NCI-H2227 (cell line): ENCODE data around the gene CADM1.

Source experiments
- DNase-seq: peaks from one replicate; lab custom pipeline; 2025; ENCODE audit not compliant: unreplicated experiment; lab: John Stamatoyannopoulos, UW

The CADM1 gene

GRCh38 chr11:115408036-115408921 is 95.9 kb downstream of the CADM1 start:
- no peak for DNase-seq

GRCh38 chr11:115407496-115407895 is 96.7 kb downstream of the CADM1 start:
- DNase-seq, result no peak

- DNase-seq, result no peak
Measured at GRCh38 chr11:115406404-115406803, 97.8 kb downstream of the CADM1 start.

- DNase-seq, result no peak
Measured at GRCh38 chr11:115398333-115399080, 105.7 kb downstream of the CADM1 start.

GRCh38 chr11:115396533-115396932 is 107.7 kb downstream of the CADM1 start:
- no peak for DNase-seq

- DNase-seq, result no peak
Measured at GRCh38 chr11:115393950-115394349, 110.3 kb downstream of the CADM1 start.

- DNase-seq, result no peak
Measured at GRCh38 chr11:115391598-115391997, 112.6 kb downstream of the CADM1 start.

- no peak for DNase-seq
Measured at GRCh38 chr11:115391160-115391559, 113.1 kb downstream of the CADM1 start.

- no peak for DNase-seq
Measured at GRCh38 chr11:115390441-115390840, 113.8 kb downstream of the CADM1 start.

GRCh38 chr11:115389790-115390189 is 114.4 kb downstream of the CADM1 start:
- DNase-seq, result no peak

- DNase-seq, result no peak
Measured at GRCh38 chr11:115385226-115385625, 119.0 kb downstream of the CADM1 start.

GRCh38 chr11:115384236-115384635 is 120.0 kb downstream of the CADM1 start:
- DNase-seq, result no peak

GRCh38 chr11:115383431-115383830 is 120.8 kb downstream of the CADM1 start:
- DNase-seq, result no peak

GRCh38 chr11:115379528-115379927 is 124.7 kb downstream of the CADM1 start:
- DNase-seq, result no peak

GRCh38 chr11:115378557-115378956 is 125.7 kb downstream of the CADM1 start:
- DNase-seq, result no peak

- DNase-seq, result no peak
Measured at GRCh38 chr11:115377882-115378296, 126.3 kb downstream of the CADM1 start.

- DNase-seq, result no peak
Measured at GRCh38 chr11:115368616-115369015, 135.6 kb downstream of the CADM1 start.

GRCh38 chr11:115366826-115367225 is 137.4 kb downstream of the CADM1 start:
- no peak for DNase-seq

- no peak for DNase-seq
Measured at GRCh38 chr11:115365907-115366306, 138.3 kb downstream of the CADM1 start.

GRCh38 chr11:115364896-115365295 is 139.3 kb downstream of the CADM1 start:
- DNase-seq, result no peak

GRCh38 chr11:115363921-115364320 is 140.3 kb downstream of the CADM1 start:
- no peak for DNase-seq

- no peak for DNase-seq
Measured at GRCh38 chr11:115363426-115363825, 140.8 kb downstream of the CADM1 start.
